ENCODE data around the gene TMEM52.

TMEM52 gene

GRCh38 chr1:1929639-1930545 is 10.8 kb upstream of the TMEM52 start:
- peak overlapping the region; percentile 97 for H2AK5ac ChIP-seq (ENCODE audit: low read depth, low read length)
- H3K18ac ChIP-seq (ENCODE audit: low read length): peak overlapping the region; percentile 48
- peak overlapping the region; percentile 73 for H3K23ac ChIP-seq (ENCODE audit: low read depth, low read length, poor library complexity)
- H3K4me2 ChIP-seq (ENCODE audit: insufficient read depth, low read length, poor library complexity, severe bottlenecking): no peak overlapping the region
- no peaks in the 10 kb centered on the region for H3K4me1 ChIP-seq (ENCODE audit: control insufficient read depth in 2 of 2, insufficient read depth in 1 of 2, low read depth in 1 of 2, low read length in 2 of 2)
- H3K4me3 ChIP-seq (ENCODE audit: low read length in 2 of 2): no peak overlapping the region
- H3K9ac ChIP-seq (ENCODE audit: low read depth, low read length, poor library complexity): peak overlapping the region; percentile 21
- peak overlapping the region; percentile 75 for H2BK15ac ChIP-seq (ENCODE audit: low read length)
- H4K8ac ChIP-seq (ENCODE audit: low read depth, low read length): no peak overlapping the region
- H3K27me3 ChIP-seq (ENCODE audit: control insufficient read depth in 3 of 3, insufficient read depth in 3 of 3, low read depth in 1 of 3, low read length in 3 of 3): peaks cover 0 to 7% (median 0%) of the 10 kb centered on the region in 3 experiments
- H3K4ac ChIP-seq (ENCODE audit: low read length): no peak overlapping the region
- H2BK5ac ChIP-seq (ENCODE audit: low read length): no peak overlapping the region
- no CpG with 5 or more reads among the region's 38 CpGs for WGBS, 2 donors (ENCODE audit: extremely low coverage in 2 of 2, insufficient read length in 2 of 2, insufficient replicate concordance in 1 of 2)
- H4K91ac ChIP-seq (ENCODE audit: low read depth, low read length, poor library complexity): no peak overlapping the region
- peak overlapping the region; percentile 84 for H2BK12ac ChIP-seq (ENCODE audit: low read length)
- peaks cover 0 to 9% of the 10 kb centered on the region in 2 donors for H3K9me3 ChIP-seq (replicated peaks in 1 of 2; ENCODE audit: control insufficient read depth in 2 of 2, insufficient read depth in 1 of 2, low read depth in 1 of 2, low read length in 2 of 2)
- peak overlapping the region; percentile 71 for H3K14ac ChIP-seq (ENCODE audit: low read length)
- DNase-seq (ENCODE audit: low spot score): no peak
- H2BK120ac ChIP-seq (ENCODE audit: low read depth, low read length): peak overlapping the region; percentile 61
- peaks cover 0 to 2% of the 10 kb centered on the region in 2 donors for H3K36me3 ChIP-seq (replicated peaks in 1 of 2; ENCODE audit: control insufficient read depth in 2 of 2, insufficient read depth in 2 of 2, low read length in 2 of 2)
- H3K79me1 ChIP-seq (ENCODE audit: low read depth, low read length): peaks cover 5% of the 10 kb centered on the region
- no peak overlapping the region for H2AFZ ChIP-seq (ENCODE audit: low read length)
- H3K27ac ChIP-seq (replicated peaks; ENCODE audit: low read length): no peak overlapping the region

- Histone ChIP-seq H3K9ac (ENCODE audit: low read depth, low read length, poor library complexity) (no peak overlapping the region), H2BK15ac (ENCODE audit: low read length) (no peak overlapping the region), H3K4me3 (ENCODE audit: low read length in 2 of 2) (no peak overlapping the region), H4K8ac (ENCODE audit: low read depth, low read length) (no peak overlapping the region), H3K23ac (ENCODE audit: low read depth, low read length, poor library complexity) (no peak overlapping the region), H2AFZ (ENCODE audit: low read length) (no peak overlapping the region), H2BK5ac (ENCODE audit: low read length) (peak overlapping the region; percentile 13), H3K14ac (ENCODE audit: low read length) (peak overlapping the region; percentile 94), H3K27me3 (ENCODE audit: control insufficient read depth in 3 of 3, insufficient read depth in 3 of 3, low read depth in 1 of 3, low read length in 3 of 3) (peaks cover 0 to 7% (median 0%) of the 10 kb centered on the region in 3 experiments), H3K4me2 (ENCODE audit: insufficient read depth, low read length, poor library complexity, severe bottlenecking) (no peak overlapping the region), H3K4ac (ENCODE audit: low read length) (no peak overlapping the region), H3K36me3 (replicated peaks in 1 of 2; ENCODE audit: control insufficient read depth in 2 of 2, insufficient read depth in 2 of 2, low read length in 2 of 2) (peaks cover 0 to under 1% of the 10 kb centered on the region in 2 donors), H3K4me1 (ENCODE audit: control insufficient read depth in 2 of 2, insufficient read depth in 1 of 2, low read depth in 1 of 2, low read length in 2 of 2) (no peaks in the 10 kb centered on the region), H2BK120ac (ENCODE audit: low read depth, low read length) (no peak overlapping the region), H3K79me1 (ENCODE audit: low read depth, low read length) (peaks cover 2% of the 10 kb centered on the region), H3K18ac (ENCODE audit: low read length) (peak overlapping the region; percentile 57), H2BK12ac (ENCODE audit: low read length) (no peak overlapping the region), H4K91ac (ENCODE audit: low read depth, low read length, poor library complexity) (no peak overlapping the region), H3K27ac (replicated peaks; ENCODE audit: low read length) (no peak overlapping the region), H3K9me3 (replicated peaks in 1 of 2; ENCODE audit: control insufficient read depth in 2 of 2, insufficient read depth in 1 of 2, low read depth in 1 of 2, low read length in 2 of 2) (peaks cover 0 to 5% of the 10 kb centered on the region in 2 donors), H2AK5ac (ENCODE audit: low read depth, low read length) (peak overlapping the region; percentile 97)
- DNase-seq (ENCODE audit: low spot score): no peak
- no CpG with 5 or more reads among the region's 10 CpGs for WGBS, 2 donors (ENCODE audit: extremely low coverage in 2 of 2, insufficient read length in 2 of 2, insufficient replicate concordance in 1 of 2)
These were observed 10.1 kb upstream of the TMEM52 start for GRCh38 chr1:1929102-1929638.

DNA sequence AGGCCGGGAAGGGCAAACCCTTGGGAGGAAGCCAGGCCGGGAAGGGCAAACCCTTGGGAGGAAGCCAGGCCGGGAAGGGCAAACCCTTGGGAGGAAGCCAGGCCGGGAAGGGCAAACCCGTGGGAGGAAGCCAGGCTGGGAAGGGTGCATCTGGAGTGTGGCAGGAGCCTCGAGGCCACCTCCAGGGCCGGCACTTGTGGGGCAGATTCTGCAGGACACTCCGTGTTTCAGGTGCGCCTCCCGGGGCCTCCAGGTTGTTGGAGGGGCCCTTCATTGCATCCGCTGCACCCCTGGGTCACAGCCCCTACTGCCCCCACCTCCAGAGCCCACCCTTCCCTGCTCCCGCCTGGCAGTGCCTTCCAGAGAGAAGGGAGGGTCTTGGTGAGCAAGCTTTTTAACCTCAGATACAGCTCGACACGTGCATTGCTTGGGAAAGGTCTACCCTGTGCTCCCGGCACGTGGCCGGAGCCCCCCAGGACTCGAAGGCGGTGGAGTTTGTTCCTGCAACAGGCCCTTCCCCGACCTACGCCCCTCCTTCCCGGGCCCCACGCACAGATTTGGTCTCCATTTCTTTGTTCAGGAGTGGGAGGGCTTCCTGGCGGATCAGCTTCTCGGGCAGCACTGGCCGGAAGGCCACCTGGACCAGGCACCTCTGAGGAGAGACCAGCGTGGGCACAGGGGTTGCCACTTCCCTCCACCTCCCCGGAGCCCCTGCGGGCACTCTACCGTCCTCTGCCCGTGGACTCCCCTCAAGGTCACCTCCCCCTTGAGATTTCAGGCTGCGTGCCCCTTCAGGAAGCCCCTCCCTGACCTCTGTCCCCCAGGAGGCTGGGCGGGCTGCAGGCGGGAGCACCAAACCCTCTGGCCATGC is 9.4 kb upstream of the TMEM52 start:
- Histone ChIP-seq H3K14ac (ENCODE audit: low read length) (peak overlapping the region; percentile 94), H3K23ac (ENCODE audit: low read depth, low read length, poor library complexity) (no peak overlapping the region), H4K91ac (ENCODE audit: low read depth, low read length, poor library complexity) (no peak overlapping the region), H3K4me3 (ENCODE audit: low read length in 2 of 2) (no peak overlapping the region), H2BK12ac (ENCODE audit: low read length) (no peak overlapping the region), H2BK15ac (ENCODE audit: low read length) (peak overlapping the region; percentile 58), H2AFZ (ENCODE audit: low read length) (no peak overlapping the region), H3K9ac (ENCODE audit: low read depth, low read length, poor library complexity) (no peak overlapping the region), H2BK120ac (ENCODE audit: low read depth, low read length) (no peak overlapping the region), H3K79me1 (ENCODE audit: low read depth, low read length) (peaks cover 4% of the 10 kb centered on the region), H3K9me3 (replicated peaks in 1 of 2; ENCODE audit: control insufficient read depth in 2 of 2, insufficient read depth in 1 of 2, low read depth in 1 of 2, low read length in 2 of 2) (peaks cover 0 to 2% of the 10 kb centered on the region in 2 donors), H3K36me3 (replicated peaks in 1 of 2; ENCODE audit: control insufficient read depth in 2 of 2, insufficient read depth in 2 of 2, low read length in 2 of 2) (no peaks in the 10 kb centered on the region), H3K27ac (replicated peaks; ENCODE audit: low read length) (no peak overlapping the region), H3K18ac (ENCODE audit: low read length) (peak overlapping the region; percentile 57), H3K27me3 (ENCODE audit: control insufficient read depth in 3 of 3, insufficient read depth in 3 of 3, low read depth in 1 of 3, low read length in 3 of 3) (peaks cover 0 to 7% (median 0%) of the 10 kb centered on the region in 3 experiments), H4K8ac (ENCODE audit: low read depth, low read length) (no peak overlapping the region), H2BK5ac (ENCODE audit: low read length) (peak overlapping the region; percentile 13), H3K4me2 (ENCODE audit: insufficient read depth, low read length, poor library complexity, severe bottlenecking) (no peak overlapping the region), H3K4ac (ENCODE audit: low read length) (no peak overlapping the region), H3K4me1 (ENCODE audit: control insufficient read depth in 2 of 2, insufficient read depth in 1 of 2, low read depth in 1 of 2, low read length in 2 of 2) (no peaks in the 10 kb centered on the region), H2AK5ac (ENCODE audit: low read depth, low read length) (peak overlapping the region; percentile 97)
- WGBS, 2 donors (ENCODE audit: extremely low coverage in 2 of 2, insufficient read length in 2 of 2, insufficient replicate concordance in 1 of 2): no CpG with 5 or more reads among the region's 34 CpGs
- no peak for DNase-seq (ENCODE audit: low spot score)

Data from neuronal stem cell (in vitro differentiated cells).